Hematopoietic multipotent progenitor cell treated with erythropoietin and hydrocortisone succinate and interleukin-3 and kit ligand, for 17 days (in vitro differentiated cells): ENCODE data around the gene DIS3L.
A peak's percentile ranks its signal among the peaks of the same experiment; 100 is the strongest.
"Not testable (repeated sequence)": the region's sequence is repeated elsewhere in the genome, so short reads cannot be mapped to it uniquely, and the experiment has no call there.

Experiments
- DNase-seq: peaks from one replicate; pipeline ENCODE4 v3.0.0-alpha.2; 2015; ENCODE audit warnings: low spot score

DIS3L gene

GRCh38 chr15:66278056-66278455, 15.3 kb upstream of the DIS3L start:
- no peak for DNase-seq

GRCh38 chr15:66278671-66279070, 14.7 kb upstream of the DIS3L start:
- DNase-seq: no peak

- DNase-seq: no peak
These were observed 9.1 kb upstream of the DIS3L start for GRCh38 chr15:66284271-66284670.

- no peak for DNase-seq
These were observed 7.7 kb upstream of the DIS3L start for GRCh38 chr15:66285533-66286280.

- DNase-seq: peak; percentile 71
These were observed 5.8 kb upstream of the DIS3L start for GRCh38 chr15:66287461-66288057.

- no peak for DNase-seq
These were observed 5.3 kb upstream of the DIS3L start for GRCh38 chr15:66288093-66288492.

- no peak for DNase-seq
These were observed 4.7 kb upstream of the DIS3L start for GRCh38 chr15:66288551-66289185.

- no peak for DNase-seq
These were observed 3.4 kb upstream of the DIS3L start for GRCh38 chr15:66290007-66290406.

GRCh38 chr15:66290518-66290917, 2.9 kb upstream of the DIS3L start:
- DNase-seq: no peak

- peak; percentile 38 for DNase-seq
These were observed 1.4 kb upstream of the DIS3L start for GRCh38 chr15:66291816-66292570.

GRCh38 chr15:66292571-66293418, 573 bp upstream of the DIS3L start:
- DNase-seq: no peak

GRCh38 chr15:66294157-66294931, 976 bp downstream of the DIS3L start:
- peak; percentile 16 for DNase-seq

- DNase-seq: no peak
These were observed 1.5 kb downstream of the DIS3L start for GRCh38 chr15:66294932-66295235.

GRCh38 chr15:66296186-66296585, 2.8 kb downstream of the DIS3L start:
- DNase-seq: no peak

- DNase-seq: no peak
These were observed 5.5 kb downstream of the DIS3L start for GRCh38 chr15:66298803-66299251.

GRCh38 chr15:66302489-66303278, 9.3 kb downstream of the DIS3L start:
- no peak for DNase-seq

- not testable (repeated sequence) for DNase-seq
These were observed 11.1 kb downstream of the DIS3L start for GRCh38 chr15:66304425-66304824.

GRCh38 chr15:66306381-66306780, 13.0 kb downstream of the DIS3L start:
- no peak for DNase-seq

GRCh38 chr15:66308531-66308930, 15.2 kb downstream of the DIS3L start:
- no peak for DNase-seq

- no peak for DNase-seq
These were observed 16.5 kb downstream of the DIS3L start for GRCh38 chr15:66309828-66310227.
